Measurements from ENCODE around the gene CX3CL1.

GRCh38 chr16:57395026-57395425, 22.7 kb downstream of the CX3CL1 start:
- TF ChIP-seq CTCF (conservative IDR thresholded peaks at IDR 0.05; ENCODE audit: low read length) (no peak), EZH2phosphoT487 (IDR thresholded peaks at IDR 0.05; ENCODE audit: borderline replicate concordance) (no peak)

All from Loucy (cell line).